Epithelial cell of prostate (primary cell): ENCODE data around the gene KRTAP2-3.
"Not testable (repeated sequence)": the region's sequence is repeated elsewhere in the genome, so short reads cannot be mapped to it uniquely, and the experiment has no call there.

Experiments used
- DNase-seq: peaks from one replicate; pipeline ENCODE4 v3.0.0-alpha.2; 2011; ENCODE audit warnings: low read depth, low spot score
- H3K27ac ChIP-seq: fragments of 450-650 bp; 2 replicates; pipeline ENCODE4 v1.5.1; 2017; ENCODE audit warnings: mild to moderate bottlenecking

KRTAP2-3 gene

GRCh38 chr17:41060052-41060604, at the start of gene KRTAP2-3:
Gene KRTAP2-3, minus strand, starts transcription at chr17:41060114. Its CDS starts 64 bp downstream, at chr17:41060050.
- peak within 1 kb of the TSS; percentile 64 for H3K27ac ChIP-seq
- peak; percentile 96 for DNase-seq

- not testable (repeated sequence) for DNase-seq
Measured at GRCh38 chr17:41108728-41109386, 48.9 kb upstream of the KRTAP2-3 start.

DNA sequence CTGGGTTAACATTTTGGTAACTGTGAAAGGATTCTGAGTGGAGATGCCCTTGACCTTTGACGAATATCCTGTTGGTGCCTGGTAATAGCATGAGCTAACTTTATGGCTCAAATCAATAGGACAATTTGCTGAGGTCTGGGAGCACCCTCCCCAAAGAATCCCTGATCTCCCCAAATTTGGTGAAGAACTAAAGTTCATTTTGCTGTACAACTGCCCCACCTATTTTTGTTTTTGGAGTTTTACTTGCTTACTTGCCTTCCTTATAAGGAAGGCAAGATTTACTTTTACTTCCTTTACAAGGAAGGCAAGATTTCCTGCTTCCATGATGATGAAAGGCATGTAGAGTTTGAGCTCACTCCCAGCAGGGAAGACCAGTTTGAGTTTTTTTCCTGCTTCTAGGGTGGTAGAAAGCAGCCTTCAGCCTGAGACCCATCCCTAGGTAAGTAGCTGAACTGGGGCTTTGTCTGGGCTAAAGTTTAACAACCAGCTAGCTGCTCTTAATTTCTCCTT, 48.1 kb upstream of the KRTAP2-3 start:
- DNase-seq: no peak
- H3K27ac ChIP-seq: no peak overlapping the region

More at GRCh38 chr17:41108728-41109386, 48.9 kb upstream of the KRTAP2-3 start:
- not testable (repeated sequence) for H3K27ac ChIP-seq

DNA sequence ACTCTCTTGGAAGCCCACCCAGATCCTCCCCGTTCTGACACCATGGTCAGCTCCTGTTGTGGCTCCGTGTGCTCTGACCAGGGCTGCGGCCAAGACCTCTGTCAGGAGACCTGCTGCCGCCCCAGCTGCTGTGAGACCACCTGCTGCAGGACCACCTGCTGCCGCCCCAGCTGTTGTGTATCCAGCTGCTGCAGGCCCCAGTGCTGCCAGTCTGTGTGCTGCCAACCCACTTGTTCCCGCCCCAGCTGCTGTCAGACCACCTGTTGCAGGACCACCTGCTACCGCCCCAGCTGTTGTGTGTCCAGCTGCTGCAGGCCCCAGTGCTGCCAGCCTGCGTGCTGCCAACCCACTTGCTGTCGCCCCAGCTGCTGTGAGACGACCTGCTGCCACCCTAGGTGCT, 45.4 kb upstream of the KRTAP2-3 start, which contains the start of gene KRTAP4-9:
Gene KRTAP4-9 (plus strand): TSS at position 43 of the 400 bp plus-strand sequence. CDS start 0 bp downstream, at position 43.
- not testable (repeated sequence) for H3K27ac ChIP-seq

GRCh38 chr17:41104386-41105038, 44.6 kb upstream of the KRTAP2-3 start:
- not testable (repeated sequence) for DNase-seq, H3K27ac ChIP-seq

More for the DNA sequence above, 45.4 kb upstream of the KRTAP2-3 start, which contains the start of gene KRTAP4-9:
- DNase-seq: not testable (repeated sequence)

- DNase-seq: no peak
- H3K27ac ChIP-seq: no peak overlapping the region
Measured at GRCh38 chr17:41103896-41104295, 44.0 kb upstream of the KRTAP2-3 start.

DNA sequence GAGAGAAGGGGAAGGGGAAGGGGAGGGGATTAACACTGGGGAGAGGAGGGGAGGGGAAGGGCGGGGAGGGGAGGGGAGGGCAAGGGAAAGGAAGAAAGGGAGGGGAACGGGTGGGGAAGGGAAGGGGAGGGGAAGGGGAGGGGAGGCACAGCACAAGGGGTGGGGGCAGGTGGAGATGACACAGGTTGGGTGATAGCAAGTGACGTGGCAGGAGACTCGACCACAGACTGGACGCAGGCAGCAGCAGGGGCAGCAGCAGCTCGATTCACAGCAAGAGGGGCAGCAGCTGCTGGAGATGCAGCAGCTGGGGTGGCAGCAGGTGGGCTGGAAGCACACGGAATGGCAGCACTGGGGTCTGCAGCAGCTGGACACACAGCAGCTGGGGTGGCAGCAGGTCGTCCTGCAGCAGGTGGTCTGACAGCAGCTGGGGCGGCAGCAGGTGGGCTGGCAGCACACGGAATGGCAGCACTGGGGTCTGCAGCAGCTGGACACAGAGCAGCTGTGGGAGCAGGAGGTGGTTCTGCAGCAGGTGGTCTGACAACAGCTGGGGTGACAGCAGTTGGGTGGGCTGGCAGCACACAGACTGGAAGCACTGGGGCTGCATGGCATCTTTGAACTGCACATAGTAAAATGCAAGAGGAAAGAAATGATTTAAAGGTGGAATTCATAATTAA, 41.8 kb upstream of the KRTAP2-3 start, which contains the start of gene KRTAP4-16:
Gene KRTAP4-16 (minus strand): TSS at position 624 of the 674 bp plus-strand sequence. CDS start 0 bp downstream, at position 624.
- no peak for DNase-seq
- no peak within 1 kb of the TSS for H3K27ac ChIP-seq

- DNase-seq: peak; percentile 58
- H3K27ac ChIP-seq: peak overlapping the region; percentile 40
Measured at GRCh38 chr17:41099682-41100480, 40.0 kb upstream of the KRTAP2-3 start.

DNA sequence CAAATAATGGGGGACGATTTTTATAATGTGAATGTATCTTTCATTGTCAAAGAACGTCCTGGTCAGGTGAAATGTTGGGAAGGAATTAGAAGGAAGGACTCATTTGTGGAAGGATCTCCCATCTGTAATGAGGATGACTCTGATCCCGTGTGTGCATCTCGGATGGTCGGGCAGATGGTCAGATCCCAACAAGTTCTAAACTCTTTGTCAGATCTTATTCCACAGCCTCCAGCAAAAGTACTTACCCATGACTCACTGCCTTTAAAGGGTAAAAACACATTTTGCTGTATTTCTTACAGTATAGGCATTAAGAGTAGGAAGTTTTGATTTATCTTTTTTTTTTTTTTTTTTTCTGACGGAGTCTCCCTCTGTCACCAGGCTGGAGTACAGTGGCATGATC, 38.6 kb upstream of the KRTAP2-3 start:
- DNase-seq: peak; percentile 36
- peak overlapping the region; percentile 40 for H3K27ac ChIP-seq

DNA sequence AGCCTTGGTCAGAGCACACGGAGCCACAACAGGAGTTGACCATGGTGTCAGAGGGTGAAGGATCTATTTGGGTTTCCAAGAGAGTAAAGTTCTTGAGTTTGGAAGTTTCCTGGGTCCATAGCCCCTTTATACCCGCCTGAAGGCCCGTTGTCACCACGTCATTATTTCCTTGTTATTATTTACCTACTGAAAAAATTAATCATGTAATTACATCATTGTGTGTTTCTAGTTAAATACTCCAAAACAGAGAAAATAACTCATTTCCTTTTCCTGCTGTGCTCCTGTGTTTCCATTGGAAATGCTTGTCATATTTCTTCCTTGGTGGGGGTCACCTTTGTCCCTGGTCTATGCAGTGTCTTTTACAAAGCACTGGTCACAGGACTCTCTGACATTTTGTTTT, 38.1 kb upstream of the KRTAP2-3 start, which contains the start of gene KRTAP4-8:
Gene KRTAP4-8 (minus strand): TSS at position 101 of the 400 bp plus-strand sequence. CDS start 58 bp downstream, at position 43.
- no peak for DNase-seq
- peak within 1 kb of the TSS; percentile 40 for H3K27ac ChIP-seq

GRCh38 chr17:41096055-41096454, 36.1 kb upstream of the KRTAP2-3 start:
- no peak for DNase-seq

DNA sequence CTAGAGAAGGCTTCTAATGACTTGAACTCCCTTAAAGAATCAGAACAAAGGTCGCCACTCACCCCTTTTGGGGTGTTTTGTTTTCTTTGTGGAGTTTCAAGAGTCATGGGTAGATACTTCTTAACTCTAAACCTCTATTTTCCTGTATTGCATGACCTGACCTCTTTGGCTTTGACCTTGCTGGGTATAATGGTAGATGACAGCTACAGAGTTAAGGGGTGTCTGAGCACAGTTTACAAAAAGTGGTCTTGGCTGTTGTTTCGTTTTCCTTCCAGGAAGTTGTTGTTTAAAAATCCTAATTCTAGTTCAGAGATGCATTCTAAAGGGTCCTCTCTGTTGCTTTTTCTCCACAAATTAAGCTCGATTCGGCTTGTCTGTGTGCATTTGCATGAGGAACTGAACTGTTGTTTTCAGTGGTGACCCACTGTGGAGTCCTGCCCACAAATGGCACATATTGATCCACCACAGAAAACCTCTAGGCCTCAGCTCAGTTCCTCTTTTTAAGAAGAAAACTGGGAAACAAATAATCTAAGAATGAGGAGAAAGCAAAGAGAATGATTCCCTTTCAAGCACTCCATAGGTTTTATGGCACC, 28.9 kb upstream of the KRTAP2-3 start:
- H3K27ac ChIP-seq, DNase-seq: not testable (repeated sequence)

More at GRCh38 chr17:41096055-41096454, 36.1 kb upstream of the KRTAP2-3 start:
- H3K27ac ChIP-seq: no peak overlapping the region

- DNase-seq: not testable (repeated sequence)
- H3K27ac ChIP-seq: peak within 1 kb of the TSS; percentile 27
Measured at GRCh38 chr17:41084100-41084856, 24.4 kb upstream of the KRTAP2-3 start, which contains the start of gene KRTAP4-7. Gene KRTAP4-7, plus strand, starts transcription at chr17:41084150. Its CDS starts 57 bp downstream, at chr17:41084207.

DNA sequence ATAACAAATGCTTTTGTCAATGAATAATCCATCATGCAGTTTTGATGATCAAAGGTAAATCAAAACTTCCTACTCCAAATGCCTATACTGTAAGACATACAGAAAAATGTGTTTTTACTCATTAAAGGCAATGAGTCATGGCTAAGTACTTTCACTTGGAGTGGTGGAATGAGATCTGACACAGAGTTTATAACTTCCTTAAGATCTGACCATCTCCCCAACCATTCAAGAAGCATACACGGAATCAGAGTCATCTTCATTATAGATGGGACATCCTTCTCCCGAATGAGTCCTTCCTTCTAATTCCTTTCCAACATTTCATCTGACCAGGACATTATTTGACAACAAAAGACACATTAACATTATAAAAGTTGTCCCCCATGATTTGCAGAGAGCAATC, 23.5 kb upstream of the KRTAP2-3 start:
- not testable (repeated sequence) for DNase-seq, H3K27ac ChIP-seq

DNA sequence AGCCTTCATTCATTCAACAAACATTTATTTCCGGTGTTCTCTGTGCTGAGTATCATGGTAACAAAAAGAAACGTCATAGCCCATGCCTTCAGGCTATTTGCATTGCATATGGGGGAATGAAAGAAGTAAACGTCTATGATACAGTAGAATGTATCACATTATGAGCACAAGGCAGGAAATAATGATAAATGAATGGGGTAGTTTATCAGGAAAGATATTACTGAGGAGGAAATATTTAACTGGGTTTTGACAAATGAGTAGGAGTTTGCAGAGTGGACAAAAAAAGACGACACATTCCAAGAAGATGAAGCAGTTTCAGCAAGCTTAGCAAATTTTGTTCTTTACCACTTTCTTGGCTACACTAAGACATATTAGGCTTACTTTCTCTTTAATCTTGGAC, 22.7 kb upstream of the KRTAP2-3 start:
- peak overlapping the region; percentile 27 for H3K27ac ChIP-seq
- peak; percentile 49 for DNase-seq

GRCh38 chr17:41076788-41077187, 16.9 kb upstream of the KRTAP2-3 start:
- H3K27ac ChIP-seq: no peak overlapping the region
- no peak for DNase-seq

DNA sequence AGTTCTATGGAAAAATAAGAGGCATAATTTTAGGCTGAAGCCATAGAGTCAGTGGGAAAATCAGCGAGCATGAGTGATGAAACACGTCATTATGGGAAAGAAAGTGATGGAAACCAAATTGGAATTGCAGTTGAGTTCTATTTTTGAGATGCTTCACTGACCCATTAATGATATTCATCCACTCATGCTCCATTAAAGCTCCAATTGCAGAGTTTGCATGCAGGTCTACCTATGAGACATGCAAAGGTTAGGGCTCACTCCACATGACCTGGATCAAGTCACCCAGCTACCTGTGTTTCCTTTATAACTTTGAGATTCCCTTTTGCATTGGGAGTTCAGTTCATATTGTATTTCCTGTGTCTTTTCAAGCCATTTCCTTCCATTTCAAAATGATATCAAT, 13.8 kb upstream of the KRTAP2-3 start:
- H3K27ac ChIP-seq: no peak overlapping the region
- no peak for DNase-seq
